Measurements from ENCODE around the gene STARD13.

The STARD13 gene

GRCh38 chr13:33073338-33073737, 212.2 kb downstream of the STARD13 start:
- no peak for DNase-seq

- DNase-seq: no peak
Measured at GRCh38 chr13:33072759-33073158, 212.8 kb downstream of the STARD13 start.

GRCh38 chr13:33072282-33072681, 213.3 kb downstream of the STARD13 start:
- no peak for DNase-seq

GRCh38 chr13:33070713-33071112, 214.8 kb downstream of the STARD13 start:
- no peak for DNase-seq

- DNase-seq: no peak
Measured at GRCh38 chr13:33069365-33069764, 216.2 kb downstream of the STARD13 start.

- no peak for DNase-seq
Measured at GRCh38 chr13:33066329-33066728, 219.2 kb downstream of the STARD13 start.

- no peak for DNase-seq
Measured at GRCh38 chr13:33060815-33061214, 224.7 kb downstream of the STARD13 start.

GRCh38 chr13:33058776-33059327, 226.7 kb downstream of the STARD13 start:
- DNase-seq: no peak

- no peak for DNase-seq
Measured at GRCh38 chr13:33057019-33057780, 228.4 kb downstream of the STARD13 start.

GRCh38 chr13:33053397-33054066, 232.0 kb downstream of the STARD13 start:
- DNase-seq: no peak

Measured in NCI-H524 treated with DMSO at 0.1 percent for 48 hours (cell line).